AG04449 (cell line): Measurements from ENCODE around the gene FOXA3.

Source experiments
- CTCF ChIA-PET: fragments of 350-600 bp; formaldehyde crosslinking; extraction: SDS; loops from one replicate; lab custom pipeline; 2021; ENCODE audit warnings: antibody characterized with exemption; lab: Yijun Ruan, JAX
- POLR2A ChIA-PET: fragments of 400-600, 350-600 bp; formaldehyde crosslinking; extraction: SDS; loops from one replicate; lab custom pipeline; 2020; ENCODE audit warnings: antibody characterized with exemption, inconsistent platforms; lab: Yijun Ruan, JAX
- DNase-seq: peaks from one replicate; pipeline ENCODE4 v3.0.0-alpha.2; 2010; ENCODE audit warnings: low read depth, low spot score
- H3K4me3 ChIP-seq: 2 replicates; pipeline ENCODE4 v1.5.1; 2011; ENCODE audit warnings: low read depth, mild to moderate bottlenecking, control low read depth, low read length
- TF ChIP-seq, protein P1 (sequence below): IDR thresholded peaks from one replicate; pipeline ENCODE4 v1.5.1; 2011; ENCODE audit warnings: mild to moderate bottlenecking, moderate library complexity, low read length, control low read depth, inconsistent platforms; ENCODE audit not compliant: insufficient read depth; ENCODE audit errors: missing control alignments

The FOXA3 gene

DNA sequence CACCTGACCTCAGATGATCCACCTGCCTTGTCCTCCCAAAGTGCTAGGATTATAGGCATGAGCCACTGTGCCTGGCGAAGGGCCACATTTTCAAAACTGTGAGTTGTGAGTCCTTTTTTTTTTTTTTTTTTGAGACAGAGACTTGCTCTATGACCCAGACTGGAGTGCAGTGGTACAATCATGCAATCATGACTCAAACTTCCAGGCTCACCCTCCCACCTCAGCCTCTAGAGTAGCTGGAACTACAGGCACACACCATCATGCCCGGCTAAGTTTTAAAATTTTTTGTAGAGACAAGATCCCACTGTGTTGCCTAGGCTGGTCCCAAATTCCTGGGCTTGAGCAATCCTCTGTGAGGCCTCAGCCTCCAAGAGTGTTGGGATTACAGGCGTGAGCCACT lies 42.1 kb downstream of the FOXA3 start:
- no peak for DNase-seq
- CTCF ChIA-PET: interaction anchor here (1.3 kb wide), 1 partner anchor 122 kb away, joined by 3 read pairs; no protein-coding TSS in a partner anchor
- POLR2A ChIA-PET: no interaction called here

DNA sequence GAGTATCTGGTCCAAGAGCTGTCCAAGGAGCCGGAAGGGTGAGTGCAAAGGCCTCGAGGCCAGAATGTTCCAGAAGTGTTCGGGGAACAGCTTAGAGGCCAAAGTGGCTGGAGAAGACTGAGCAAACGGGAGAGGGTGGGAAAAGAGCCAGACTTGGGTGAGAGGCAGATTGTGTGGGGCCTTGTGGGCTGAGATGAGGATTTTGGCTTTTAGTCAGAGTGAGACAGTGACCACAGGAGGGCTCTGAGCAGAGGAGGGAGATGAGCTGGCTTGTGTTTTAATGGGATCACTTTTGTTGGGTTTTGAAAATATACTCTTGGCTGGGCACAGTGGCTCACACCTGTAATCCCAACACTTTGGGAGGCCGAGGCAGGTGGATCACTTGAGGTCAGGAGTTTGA lies 44.8 kb downstream of the FOXA3 start:
- no peak for DNase-seq
- H3K4me3 ChIP-seq: no peak overlapping the region
- CTCF ChIA-PET: no interaction called here
- POLR2A ChIA-PET: no interaction called here
- TF ChIP-seq, protein P1, sequence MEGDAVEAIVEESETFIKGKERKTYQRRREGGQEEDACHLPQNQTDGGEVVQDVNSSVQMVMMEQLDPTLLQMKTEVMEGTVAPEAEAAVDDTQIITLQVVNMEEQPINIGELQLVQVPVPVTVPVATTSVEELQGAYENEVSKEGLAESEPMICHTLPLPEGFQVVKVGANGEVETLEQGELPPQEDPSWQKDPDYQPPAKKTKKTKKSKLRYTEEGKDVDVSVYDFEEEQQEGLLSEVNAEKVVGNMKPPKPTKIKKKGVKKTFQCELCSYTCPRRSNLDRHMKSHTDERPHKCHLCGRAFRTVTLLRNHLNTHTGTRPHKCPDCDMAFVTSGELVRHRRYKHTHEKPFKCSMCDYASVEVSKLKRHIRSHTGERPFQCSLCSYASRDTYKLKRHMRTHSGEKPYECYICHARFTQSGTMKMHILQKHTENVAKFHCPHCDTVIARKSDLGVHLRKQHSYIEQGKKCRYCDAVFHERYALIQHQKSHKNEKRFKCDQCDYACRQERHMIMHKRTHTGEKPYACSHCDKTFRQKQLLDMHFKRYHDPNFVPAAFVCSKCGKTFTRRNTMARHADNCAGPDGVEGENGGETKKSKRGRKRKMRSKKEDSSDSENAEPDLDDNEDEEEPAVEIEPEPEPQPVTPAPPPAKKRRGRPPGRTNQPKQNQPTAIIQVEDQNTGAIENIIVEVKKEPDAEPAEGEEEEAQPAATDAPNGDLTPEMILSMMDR: no peak

More for the DNA sequence above, 42.1 kb downstream of the FOXA3 start:
- TF ChIP-seq, protein P1: no peak
- no peak overlapping the region for H3K4me3 ChIP-seq

DNA sequence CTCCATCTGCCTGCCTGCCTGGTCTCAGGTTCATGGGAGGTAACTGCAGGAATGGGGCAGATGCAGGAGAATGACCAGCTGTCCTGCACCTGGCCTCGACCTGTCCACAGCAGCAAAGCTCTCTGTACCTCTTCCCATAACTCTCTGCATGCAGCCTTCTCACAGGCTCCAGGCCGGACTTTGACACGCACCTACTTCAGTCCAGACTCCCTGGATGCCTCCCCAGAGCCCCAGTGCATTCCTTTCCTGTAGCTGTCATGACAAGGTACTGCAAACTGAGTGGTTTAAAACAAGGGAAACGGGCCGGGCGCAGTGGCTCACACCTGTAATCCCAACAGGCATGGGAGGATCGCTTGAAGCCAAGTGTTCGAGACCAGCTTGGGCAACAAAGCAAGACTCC lies 47.2 kb downstream of the FOXA3 start:
- no peak for DNase-seq
- POLR2A ChIA-PET: no interaction called here
- TF ChIP-seq, protein P1: no peak
- CTCF ChIA-PET: no interaction called here
- H3K4me3 ChIP-seq: no peak overlapping the region

DNA sequence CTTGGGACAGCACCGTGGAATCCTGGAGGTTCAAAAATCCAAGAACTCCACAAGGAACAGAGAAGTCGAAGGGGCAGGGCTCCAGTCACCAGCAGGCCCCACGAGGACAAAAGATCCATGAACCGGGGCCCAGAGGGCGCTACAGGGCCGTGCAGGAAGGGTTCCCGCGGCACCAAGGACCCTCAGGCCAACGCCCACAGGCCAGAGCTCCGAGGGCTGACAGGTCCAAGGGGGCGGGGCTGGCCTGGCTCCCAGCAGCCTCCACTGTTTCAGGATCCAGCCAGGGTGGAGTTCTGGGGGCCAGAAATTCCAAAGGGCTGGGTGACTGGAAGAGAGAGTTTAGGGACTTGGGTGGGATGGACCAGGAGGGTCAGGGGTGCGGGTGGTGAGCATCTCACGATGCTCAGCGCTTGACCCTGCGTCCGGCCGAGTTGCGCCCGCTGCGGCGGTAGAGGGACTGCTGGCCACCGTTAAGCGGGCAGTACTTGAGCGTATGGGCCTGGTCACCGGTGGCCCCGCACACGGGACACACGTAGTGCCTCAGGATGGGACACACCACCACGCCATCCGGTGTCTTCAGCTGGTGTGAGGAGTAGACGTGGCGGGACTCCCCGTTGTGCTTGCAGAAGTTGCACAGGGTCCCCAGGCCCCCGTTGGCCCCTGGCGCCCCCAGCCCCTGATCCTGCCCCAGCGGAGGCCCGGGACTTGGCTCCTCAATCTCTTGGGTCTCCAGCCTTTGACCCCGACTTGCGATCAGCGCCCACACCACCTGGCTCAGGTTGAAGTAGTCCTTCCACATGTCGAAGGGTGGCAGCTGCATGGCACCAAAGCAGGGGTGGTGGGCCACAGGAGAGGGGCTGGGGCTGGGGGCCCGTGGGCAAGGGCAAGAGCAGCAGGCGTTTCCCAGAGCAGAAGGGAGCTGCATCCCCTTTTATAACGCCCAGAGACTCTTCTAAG lies 50.0 kb downstream of the FOXA3 start, which contains the start of gene NANOS2:
TSS of gene NANOS2 (minus strand) at position 905 of the 957 bp plus-strand sequence. CDS start at position 820, 85 bp downstream.
- H3K4me3 ChIP-seq: no peak within 1 kb of the TSS
- TF ChIP-seq, protein P1: no peak
- ChIA-PET POLR2A (no interaction called here), CTCF (no interaction called here)
- DNase-seq: no peak

DNA sequence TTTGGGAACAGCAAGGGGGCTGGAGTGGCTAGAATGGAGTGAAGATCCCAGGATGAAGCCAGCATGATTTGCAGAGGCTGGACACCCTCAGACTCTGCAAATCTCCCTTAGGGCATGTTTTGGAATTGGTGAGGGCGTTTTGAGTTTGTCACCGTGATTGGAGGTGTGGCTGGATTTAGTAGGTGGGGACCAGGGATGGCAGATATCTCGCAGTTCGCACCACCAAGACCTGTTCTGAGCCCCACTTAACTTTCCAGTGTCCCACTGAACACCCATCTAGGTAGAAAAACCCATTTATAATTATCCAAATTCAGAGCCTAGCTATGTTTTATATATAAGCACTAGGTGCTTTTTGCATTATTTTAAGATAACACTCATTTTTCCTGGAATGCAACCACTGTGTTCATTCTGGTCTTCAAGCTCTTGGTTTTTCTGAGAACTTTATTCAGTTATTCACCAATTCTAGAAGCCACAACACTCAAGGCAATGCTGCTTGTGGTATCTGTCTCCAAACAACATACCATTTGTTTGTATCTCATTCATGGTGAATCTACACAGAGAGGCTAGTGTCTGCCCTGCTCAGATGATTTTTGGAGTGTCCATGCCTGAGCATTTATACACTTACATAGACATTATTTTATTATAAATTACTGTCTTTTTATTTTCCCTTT lies 53.4 kb downstream of the FOXA3 start:
- TF ChIP-seq, protein P1: no peak
- ChIA-PET CTCF (no interaction called here), POLR2A (interaction anchor here (0.7 kb wide), 1 partner anchor 79 kb away, joined by 8 read pairs; no protein-coding TSS in a partner anchor)
- no peak overlapping the region for H3K4me3 ChIP-seq
- no peak for DNase-seq

DNA sequence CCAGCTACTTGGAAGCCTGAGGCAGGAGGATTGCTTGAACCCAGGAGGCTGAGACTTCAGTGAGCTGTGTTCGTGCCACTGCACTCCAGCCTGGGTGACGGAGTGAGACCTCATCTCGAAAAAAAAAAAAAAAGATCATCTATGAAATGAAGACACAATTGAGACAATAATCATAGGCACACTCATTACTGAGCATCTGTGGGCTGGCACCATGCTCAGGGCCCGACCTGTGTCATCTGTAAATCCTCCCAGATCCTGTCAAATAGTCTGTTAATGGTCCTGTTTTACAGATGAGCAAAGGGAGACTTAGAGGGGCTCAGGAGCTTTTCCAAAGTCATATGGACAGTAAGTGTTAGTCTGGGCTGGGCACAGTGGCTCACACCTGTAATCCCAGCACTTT lies 54.6 kb downstream of the FOXA3 start:
- TF ChIP-seq, protein P1: no peak
- H3K4me3 ChIP-seq: no peak overlapping the region
- POLR2A ChIA-PET: no interaction called here
- CTCF ChIA-PET: interaction anchor here (1.1 to 2.0 kb wide), 3 partner anchors 11 to 102 kb away, joined by 4 read pairs; no protein-coding TSS in a partner anchor
- no peak for DNase-seq
